NCI-H2227 (cell line): Measurements from ENCODE around the gene PKP1.

Experiments
- DNase-seq: peaks from one replicate; lab custom pipeline; 2025; ENCODE audit not compliant: unreplicated experiment; lab: John Stamatoyannopoulos, UW

Gene PKP1

GRCh38 chr1:201349092-201349491 lies 65.8 kb downstream of the PKP1 start:
- no peak for DNase-seq

DNA sequence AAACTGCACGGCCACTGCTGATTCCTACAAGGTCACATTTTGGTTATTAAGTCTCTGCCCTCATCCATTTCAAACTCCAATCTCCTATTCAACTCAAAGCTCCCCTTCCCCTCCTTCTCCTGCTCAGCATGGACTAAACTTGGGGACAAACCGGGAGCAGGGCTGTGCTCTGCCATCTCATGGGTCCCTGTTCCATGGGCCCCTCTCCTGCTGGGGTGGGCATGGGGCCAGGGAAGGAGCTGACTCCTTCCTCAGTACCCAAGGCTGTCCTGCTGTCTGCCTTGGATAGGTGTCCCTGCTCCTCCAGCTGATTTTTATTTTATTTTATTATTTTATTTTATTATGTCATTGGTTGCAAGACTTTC lies 67.0 kb downstream of the PKP1 start:
- DNase-seq, result no peak

DNA sequence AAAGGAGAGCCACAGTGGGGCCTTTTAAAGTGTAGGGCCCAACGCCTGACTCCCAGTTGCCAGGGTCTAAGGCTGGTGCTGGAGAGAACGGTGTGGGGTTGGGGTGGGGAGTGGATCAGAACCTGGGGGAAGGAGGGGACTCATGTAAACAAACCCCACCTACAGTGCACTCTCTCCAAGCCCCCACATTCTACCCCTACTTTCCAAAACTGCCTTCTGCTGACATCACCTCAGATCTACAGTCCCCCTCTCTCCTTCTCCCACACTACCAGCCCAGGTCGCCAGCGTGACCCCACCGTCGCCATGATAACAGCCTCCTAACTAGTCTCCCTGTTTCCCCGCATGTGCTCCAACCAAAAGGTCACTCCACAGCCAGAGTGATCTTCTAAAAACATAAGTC lies 67.6 kb downstream of the PKP1 start:
- DNase-seq, result no peak

- no peak for DNase-seq
Observed at GRCh38 chr1:201351617-201352016, 68.3 kb downstream of the PKP1 start.

DNA sequence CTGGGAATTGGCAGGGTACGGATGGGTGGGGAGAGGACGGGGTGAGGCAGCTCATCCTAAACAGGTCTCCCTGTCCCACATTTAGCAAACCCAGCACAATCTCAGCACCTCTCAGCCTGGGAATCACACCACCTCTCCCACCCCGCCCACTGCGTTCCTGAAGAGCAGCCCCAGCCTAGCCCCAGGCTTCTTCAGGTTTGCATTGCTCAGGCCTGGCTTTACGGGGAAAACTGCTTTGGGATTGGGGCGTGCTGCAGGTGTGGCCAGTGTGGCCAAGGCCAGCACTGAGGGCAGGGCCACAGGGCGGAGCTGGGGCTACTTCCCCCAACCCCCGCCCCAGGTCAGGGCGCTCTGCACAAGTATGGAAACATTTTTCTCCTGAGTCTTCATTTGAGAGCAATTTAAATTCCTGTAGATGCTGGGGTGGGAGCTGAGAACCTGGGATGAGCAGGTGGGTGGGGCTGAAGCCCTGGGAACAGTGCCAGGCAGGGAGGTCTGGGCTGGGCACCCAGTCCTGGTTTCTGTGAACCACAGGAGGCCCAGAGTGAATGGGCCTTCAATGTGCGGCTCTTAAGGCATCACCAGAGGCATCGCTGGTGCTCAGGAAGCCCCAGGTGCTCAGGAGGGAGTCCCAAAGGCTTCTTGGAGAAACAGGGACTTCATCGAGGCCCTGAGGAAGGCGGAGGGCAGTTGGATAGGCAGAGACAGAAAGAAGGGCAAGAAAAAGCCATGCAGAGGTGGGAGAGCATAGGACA lies 70.1 kb downstream of the PKP1 start:
- no peak for DNase-seq

GRCh38 chr1:201354151-201354900 lies 71.0 kb downstream of the PKP1 start:
- no peak for DNase-seq

GRCh38 chr1:201354901-201355295 lies 71.6 kb downstream of the PKP1 start:
- no peak for DNase-seq

DNA sequence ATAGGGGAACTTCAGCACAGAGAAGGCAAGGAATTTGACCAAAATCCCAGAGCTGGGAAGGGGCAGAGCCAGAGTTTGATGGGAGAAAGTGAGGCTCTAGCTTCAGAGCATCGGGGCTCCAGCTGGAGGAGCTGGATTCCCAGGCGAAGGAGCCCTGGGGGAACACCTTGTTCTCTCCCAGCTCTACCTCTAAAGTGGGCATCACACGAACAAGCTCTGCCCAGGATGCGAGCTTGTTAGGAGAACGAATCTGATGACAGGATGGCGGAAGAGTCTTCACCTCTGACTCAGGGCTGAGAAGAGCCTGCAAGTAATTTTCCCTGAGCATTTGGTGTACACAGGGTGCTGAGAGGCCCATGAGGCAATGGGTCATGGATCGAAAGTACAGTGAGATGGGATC lies 72.2 kb downstream of the PKP1 start:
- DNase-seq, result no peak

GRCh38 chr1:201356236-201356635 lies 72.9 kb downstream of the PKP1 start:
- DNase-seq, result no peak

DNA sequence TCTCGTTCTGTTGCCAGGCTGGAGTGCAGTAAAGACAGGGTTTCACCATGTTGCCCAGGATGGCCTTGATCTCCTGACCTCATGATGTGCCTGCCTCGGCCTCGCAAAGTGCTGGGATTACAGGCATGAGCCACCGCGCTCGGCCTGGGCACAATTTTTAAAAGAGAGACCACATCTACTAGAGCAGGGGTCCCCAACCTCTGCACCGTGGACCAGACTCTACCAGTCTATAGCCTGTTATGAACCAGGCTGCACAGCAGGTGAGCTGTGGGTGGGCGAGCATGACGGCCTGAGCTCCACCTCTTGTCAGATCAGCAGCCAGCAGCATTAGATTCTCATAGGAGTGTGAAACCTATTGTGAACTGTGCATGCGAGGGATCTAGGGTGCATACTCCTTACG lies 73.4 kb downstream of the PKP1 start:
- no peak for DNase-seq

- no peak for DNase-seq
Observed at GRCh38 chr1:201357211-201357610, 73.9 kb downstream of the PKP1 start.

GRCh38 chr1:201357636-201358348 lies 74.5 kb downstream of the PKP1 start:
- no peak for DNase-seq

DNA sequence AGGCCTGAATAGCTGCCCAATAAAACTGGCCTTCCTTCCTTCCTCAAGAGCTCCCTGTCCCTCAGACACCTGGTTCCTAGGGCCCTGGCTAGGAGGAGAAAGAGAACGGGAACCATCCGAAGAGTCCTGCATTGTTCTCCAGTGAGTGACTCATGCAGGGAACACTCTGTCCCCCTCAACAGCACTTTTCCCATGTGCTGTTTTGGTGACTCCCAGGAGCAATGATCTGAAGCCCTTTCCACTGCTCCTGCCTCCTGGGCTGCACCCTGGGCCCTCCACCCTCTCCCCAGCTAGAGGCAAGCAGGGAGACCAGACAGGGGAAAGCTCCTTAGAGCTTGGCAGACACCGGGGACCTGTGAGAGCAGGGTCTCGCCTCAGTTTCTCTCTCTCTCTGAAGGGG lies 75.3 kb downstream of the PKP1 start:
- no peak for DNase-seq

- no peak for DNase-seq
Observed at GRCh38 chr1:201359031-201359872, 75.9 kb downstream of the PKP1 start.

GRCh38 chr1:201359873-201360210 lies 76.5 kb downstream of the PKP1 start:
- no peak for DNase-seq

DNA sequence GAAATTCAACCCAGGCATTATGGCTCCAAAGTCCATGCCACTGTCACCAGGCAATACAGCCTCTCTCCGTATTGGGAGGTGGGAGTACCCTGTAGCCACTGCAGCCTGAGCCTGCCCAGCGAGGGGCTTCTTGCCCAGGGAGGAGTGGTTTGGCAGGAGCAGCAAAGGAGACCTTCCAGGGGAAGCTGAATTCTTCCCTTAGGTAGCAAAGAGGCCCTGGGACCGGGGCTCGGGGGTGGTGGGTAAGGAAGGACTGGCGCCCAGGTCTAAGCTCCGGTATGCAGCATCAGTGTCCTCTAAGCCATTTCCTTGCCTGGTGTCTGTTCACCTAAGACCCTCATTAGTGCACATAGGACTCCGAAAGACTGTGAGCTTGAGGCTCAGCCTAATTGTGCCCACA lies 77.2 kb downstream of the PKP1 start:
- DNase-seq, result no peak

- DNase-seq, result no peak
Observed at GRCh38 chr1:201360901-201361651, 77.8 kb downstream of the PKP1 start.

GRCh38 chr1:201361652-201362504 lies 78.6 kb downstream of the PKP1 start:
- peak; percentile 51 for DNase-seq

DNA sequence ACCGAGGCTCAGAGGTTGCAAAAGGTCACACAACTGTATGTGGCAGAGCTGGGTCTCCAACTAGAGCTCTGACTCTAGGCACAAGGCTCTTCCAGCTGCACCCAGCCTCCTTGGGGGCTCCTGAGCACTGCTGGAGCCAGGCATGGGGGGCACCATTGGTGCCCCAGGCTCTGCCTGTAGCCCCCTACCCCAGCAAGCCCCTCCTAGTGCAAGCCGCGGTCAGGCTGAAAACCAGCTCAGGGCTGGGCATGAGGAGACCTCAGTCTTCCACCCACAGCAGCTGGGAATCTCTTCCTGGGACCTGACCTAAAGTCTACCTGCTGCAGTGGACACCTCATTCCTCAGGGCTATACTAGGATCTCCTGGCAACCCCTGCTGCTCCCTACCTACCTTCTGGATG lies 79.6 kb downstream of the PKP1 start:
- no peak for DNase-seq

- no peak for DNase-seq
Observed at GRCh38 chr1:201363467-201363866, 80.2 kb downstream of the PKP1 start.
